Activated T-cell treated with anti-CD3 and anti-CD28 coated beads for 1 hour (primary cell): ENCODE measurements around the gene PHC3.
"Not testable (repeated sequence)": the region's sequence is repeated elsewhere in the genome, so short reads cannot be mapped to it uniquely, and the experiment has no call there.

Experiments used
- DNase-seq: peaks from one replicate; pipeline ENCODE4 v3.0.0-alpha.2; 2020; ENCODE audit warnings: low read depth

PHC3 gene, protein sequence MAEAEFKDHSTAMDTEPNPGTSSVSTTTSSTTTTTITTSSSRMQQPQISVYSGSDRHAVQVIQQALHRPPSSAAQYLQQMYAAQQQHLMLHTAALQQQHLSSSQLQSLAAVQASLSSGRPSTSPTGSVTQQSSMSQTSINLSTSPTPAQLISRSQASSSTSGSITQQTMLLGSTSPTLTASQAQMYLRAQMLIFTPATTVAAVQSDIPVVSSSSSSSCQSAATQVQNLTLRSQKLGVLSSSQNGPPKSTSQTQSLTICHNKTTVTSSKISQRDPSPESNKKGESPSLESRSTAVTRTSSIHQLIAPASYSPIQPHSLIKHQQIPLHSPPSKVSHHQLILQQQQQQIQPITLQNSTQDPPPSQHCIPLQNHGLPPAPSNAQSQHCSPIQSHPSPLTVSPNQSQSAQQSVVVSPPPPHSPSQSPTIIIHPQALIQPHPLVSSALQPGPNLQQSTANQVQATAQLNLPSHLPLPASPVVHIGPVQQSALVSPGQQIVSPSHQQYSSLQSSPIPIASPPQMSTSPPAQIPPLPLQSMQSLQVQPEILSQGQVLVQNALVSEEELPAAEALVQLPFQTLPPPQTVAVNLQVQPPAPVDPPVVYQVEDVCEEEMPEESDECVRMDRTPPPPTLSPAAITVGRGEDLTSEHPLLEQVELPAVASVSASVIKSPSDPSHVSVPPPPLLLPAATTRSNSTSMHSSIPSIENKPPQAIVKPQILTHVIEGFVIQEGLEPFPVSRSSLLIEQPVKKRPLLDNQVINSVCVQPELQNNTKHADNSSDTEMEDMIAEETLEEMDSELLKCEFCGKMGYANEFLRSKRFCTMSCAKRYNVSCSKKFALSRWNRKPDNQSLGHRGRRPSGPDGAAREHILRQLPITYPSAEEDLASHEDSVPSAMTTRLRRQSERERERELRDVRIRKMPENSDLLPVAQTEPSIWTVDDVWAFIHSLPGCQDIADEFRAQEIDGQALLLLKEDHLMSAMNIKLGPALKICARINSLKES

DNA sequence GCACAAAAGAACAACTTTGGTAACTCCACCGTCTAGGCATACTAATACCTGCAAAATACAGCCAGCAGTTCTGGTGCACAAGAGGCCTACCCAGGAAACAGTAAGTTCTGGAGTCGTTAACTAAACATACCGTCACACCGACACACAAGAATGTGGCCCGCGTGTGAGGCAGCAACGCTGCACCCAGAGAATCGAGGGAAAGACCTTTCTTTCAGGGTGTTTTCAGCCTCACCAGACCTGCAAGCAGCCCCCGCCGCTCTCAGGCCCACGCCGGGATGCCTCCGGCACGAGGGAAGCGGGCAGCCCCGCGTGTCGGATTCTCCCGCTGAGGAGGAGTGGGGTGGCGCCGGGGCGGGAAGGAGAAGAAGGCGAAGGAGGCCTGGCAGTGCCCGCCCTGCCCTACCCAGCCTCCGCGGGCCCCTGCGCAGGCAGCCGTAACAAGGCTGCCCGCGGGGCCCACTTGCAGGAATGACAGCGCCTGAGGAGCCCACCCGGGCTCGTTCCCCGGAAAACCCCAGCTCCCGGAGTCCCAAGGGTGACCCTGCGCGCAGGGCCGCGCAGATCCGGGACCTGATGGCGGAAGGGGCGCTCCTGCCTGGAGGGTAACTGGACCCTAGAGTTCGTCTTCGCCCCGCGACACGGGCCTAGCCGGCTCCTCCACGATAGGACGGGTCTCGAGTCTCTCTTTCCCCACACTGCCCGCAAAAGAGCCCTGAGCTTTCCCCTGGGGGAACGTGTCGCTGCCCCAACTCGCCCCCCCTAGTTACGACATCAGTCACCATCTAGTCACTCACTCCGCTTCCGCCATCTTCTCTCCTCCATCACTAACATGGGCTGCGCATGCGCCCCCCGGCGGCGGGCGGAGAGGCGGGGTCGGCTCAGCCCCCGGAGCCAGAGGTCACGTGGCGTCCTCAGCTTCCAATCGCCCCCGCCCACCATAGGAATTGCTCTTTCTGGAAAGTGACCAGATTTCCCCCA is at the start of gene PHC3:
Gene PHC3, minus strand, starts transcription at position 826 of the 978 bp plus-strand sequence. Its CDS starts 18 bp downstream, at position 808.
- DNase-seq = peak; percentile 88

- no peak for DNase-seq
These were observed 46.7 kb upstream of the PHC3 start for GRCh38 chr3:170228093-170228766.

- no peak for DNase-seq
These were observed 45.0 kb upstream of the PHC3 start for GRCh38 chr3:170226426-170226960.

GRCh38 chr3:170225166-170225565 is 43.6 kb upstream of the PHC3 start:
- DNase-seq = no peak

GRCh38 chr3:170222647-170223541 is 41.4 kb upstream of the PHC3 start:
- peak; percentile 20 for DNase-seq

DNA sequence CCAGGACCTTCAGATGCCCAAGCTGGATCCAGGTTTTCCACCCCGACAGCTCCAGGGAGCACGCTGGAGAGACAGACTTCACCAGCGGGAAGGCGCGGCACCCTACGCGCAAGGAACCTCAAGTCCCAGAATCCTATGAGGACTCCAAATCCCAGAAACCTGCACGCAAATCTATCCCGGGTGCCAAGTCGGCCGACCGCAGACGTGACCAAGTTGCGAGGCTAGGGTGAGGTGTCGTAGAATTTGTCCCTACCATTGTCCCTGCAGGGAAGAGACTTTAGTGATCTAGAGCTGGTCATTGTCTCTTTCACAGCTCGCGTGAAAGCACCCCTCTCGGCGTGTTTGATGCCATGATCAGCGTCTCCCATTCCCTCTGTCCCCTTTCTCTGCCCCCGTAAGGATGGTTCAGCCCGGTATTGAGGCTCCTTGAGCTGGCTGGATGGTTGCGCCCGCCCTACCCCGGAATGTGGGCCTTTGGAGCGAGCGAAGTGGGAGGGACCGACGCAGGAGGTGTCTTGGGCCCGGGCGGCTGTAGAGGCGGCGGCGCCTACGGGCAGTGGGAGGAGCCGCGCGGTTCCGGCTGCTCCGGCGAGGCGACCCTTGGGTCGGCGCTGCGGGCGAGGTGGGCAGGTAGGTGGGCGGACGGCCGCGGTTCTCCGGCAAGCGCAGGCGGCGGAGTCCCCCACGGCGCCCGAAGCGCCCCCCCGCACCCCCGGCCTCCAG is 40.6 kb upstream of the PHC3 start, which contains the start of gene PRKCI:
Gene PRKCI, plus strand, starts transcription at position 501 of the 723 bp plus-strand sequence. CDS start 246 bp downstream, outside the sequence.
- peak; percentile 77 for DNase-seq

DNA sequence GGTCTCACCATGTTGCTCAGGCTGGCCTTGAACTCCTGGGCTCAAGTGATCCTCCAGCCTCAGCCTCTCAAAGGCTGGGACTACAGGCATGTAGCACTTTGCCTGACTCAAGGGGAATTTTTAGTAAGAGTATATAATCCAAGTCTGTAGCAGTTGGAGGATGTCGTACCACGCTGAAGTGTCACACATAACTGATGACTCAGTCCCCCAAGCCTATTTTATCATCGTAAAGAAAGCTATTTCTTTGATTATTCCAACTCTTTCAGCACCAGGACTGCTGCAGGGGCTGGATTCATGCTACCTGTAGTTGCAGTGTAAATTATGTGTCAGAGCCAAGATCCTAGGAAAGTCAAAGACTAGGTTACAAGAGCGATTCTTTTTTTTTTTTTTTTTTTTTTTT is 39.3 kb upstream of the PHC3 start:
- no peak for DNase-seq

- DNase-seq = no peak
These were observed 38.3 kb upstream of the PHC3 start for GRCh38 chr3:170219850-170220249.

DNA sequence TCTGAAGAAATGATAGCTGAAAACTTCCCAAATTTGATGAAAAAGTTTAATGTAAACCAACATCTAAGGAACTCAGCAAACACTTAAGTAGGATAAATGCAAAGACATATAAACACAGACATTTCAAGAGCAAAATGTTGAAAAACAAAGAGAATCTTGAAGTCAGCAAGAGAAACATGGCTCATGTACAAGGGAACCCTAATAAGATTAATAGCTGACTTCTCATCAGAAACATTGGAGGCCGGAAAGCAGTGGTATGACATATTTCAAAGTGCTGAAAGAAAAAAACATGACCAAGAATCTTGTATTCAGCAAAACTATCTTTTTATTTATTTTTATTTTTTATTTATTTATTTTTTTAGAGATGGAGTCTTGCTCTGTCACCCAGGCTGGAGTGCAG is 30.1 kb upstream of the PHC3 start:
- DNase-seq = no peak

- DNase-seq = no peak
These were observed 26.2 kb upstream of the PHC3 start for GRCh38 chr3:170207717-170208116.

- not testable (repeated sequence) for DNase-seq
These were observed 24.7 kb upstream of the PHC3 start for GRCh38 chr3:170206164-170206762.

DNA sequence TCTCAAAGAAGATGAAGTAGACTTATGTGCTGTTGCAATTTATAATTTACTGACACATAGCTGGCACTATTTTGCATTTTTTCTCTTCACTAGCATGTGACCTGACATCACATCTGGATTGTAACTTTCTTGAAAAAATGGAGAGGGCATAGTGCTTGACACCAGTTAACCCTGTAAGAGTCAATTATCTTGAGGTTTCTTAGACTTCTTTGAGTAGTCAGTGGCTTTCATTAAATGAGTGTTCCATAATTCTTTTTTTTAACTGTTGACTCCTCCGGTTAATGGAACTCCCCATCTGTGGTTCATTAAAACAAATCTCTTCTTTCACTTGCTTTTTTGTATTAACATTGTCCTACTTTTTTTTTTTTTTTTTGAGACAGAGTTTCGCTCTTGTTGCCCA is 23.8 kb upstream of the PHC3 start:
- DNase-seq = no peak

GRCh38 chr3:170204509-170204908 is 23.0 kb upstream of the PHC3 start:
- DNase-seq = no peak

- DNase-seq = no peak
These were observed 22.5 kb upstream of the PHC3 start for GRCh38 chr3:170204023-170204472.

DNA sequence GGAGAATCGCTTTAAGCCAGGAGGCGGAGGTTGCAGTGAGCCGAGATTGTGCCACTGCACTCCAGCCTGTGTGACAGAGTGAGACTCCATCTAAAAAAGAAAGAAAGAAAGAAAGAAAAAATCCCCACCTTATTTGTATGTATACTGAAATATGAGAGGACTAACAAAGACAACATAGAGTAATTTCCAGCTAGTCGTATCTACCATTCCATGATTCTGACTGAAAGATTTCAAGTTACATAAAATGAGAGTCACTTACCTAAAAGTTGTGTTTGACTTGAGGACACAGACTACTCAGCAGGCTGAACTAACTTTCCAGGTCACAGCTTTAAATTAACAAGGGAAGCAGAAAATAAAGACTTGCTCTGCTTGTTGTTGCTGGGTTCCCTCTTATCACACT is 21.9 kb upstream of the PHC3 start:
- no peak for DNase-seq

- DNase-seq = no peak
These were observed 20.0 kb upstream of the PHC3 start for GRCh38 chr3:170201527-170201926.

GRCh38 chr3:170200987-170201386 is 19.5 kb upstream of the PHC3 start:
- DNase-seq = no peak

DNA sequence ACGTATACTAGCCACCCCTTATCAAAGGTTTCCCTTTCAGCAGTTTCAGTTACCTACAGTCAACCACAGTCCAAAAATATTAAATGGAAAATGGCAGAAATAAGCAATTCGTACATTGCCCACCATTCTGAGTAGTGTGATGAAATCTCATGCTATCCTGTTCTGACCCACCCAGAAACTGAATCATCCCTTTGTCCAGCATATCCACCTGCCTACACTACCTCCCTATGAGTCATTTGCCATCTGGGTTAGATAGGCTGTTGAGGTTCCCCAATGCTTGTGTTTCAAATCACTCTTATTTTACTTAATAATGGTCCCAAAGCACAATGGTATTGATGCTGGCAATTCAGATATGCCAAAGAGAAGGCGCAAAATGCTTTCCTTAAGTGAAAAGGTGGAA is 15.3 kb upstream of the PHC3 start:
- no peak for DNase-seq
